ENCODE results near the gene CHCHD10.
"Not testable (repeated sequence)": the region's sequence is repeated elsewhere in the genome, so short reads cannot be mapped to it uniquely, and the experiment has no call there.

CHCHD10 gene

GRCh38 chr22:23743303-23743705 is 24.5 kb downstream of the CHCHD10 start:
- TF ChIP-seq CTCF (IDR thresholded peaks at IDR 0.05; ENCODE audit: control insufficient read depth, insufficient read depth, low read depth, low read length, missing control alignments) = no peak
- DNase-seq (ENCODE audit: low read depth) = no peak
- no peak overlapping the region for H3K4me3 ChIP-seq (ENCODE audit: control insufficient read depth, low read depth, low read length)

- no peak for TF ChIP-seq CTCF (IDR thresholded peaks at IDR 0.05; ENCODE audit: control insufficient read depth, insufficient read depth, low read depth, low read length, missing control alignments)
- DNase-seq (ENCODE audit: low read depth) = no peak
- no peak overlapping the region for H3K4me3 ChIP-seq (ENCODE audit: control insufficient read depth, low read depth, low read length)
These were observed 25.1 kb downstream of the CHCHD10 start for GRCh38 chr22:23742505-23743264.

GRCh38 chr22:23737696-23738095 is 30.1 kb downstream of the CHCHD10 start:
- no peak for DNase-seq (ENCODE audit: low read depth)
- H3K4me3 ChIP-seq (ENCODE audit: control insufficient read depth, low read depth, low read length) = no peak overlapping the region
- no peak for TF ChIP-seq CTCF (IDR thresholded peaks at IDR 0.05; ENCODE audit: control insufficient read depth, insufficient read depth, low read depth, low read length, missing control alignments)

- DNase-seq (ENCODE audit: low read depth); H3K4me3 ChIP-seq (ENCODE audit: control insufficient read depth, low read depth, low read length): not testable (repeated sequence)
These were observed 39.7 kb downstream of the CHCHD10 start for GRCh38 chr22:23728108-23728507.

GRCh38 chr22:23722724-23723123 is 45.0 kb downstream of the CHCHD10 start:
- no peak overlapping the region for H3K4me3 ChIP-seq (ENCODE audit: control insufficient read depth, low read depth, low read length)
- no peak for TF ChIP-seq CTCF (IDR thresholded peaks at IDR 0.05; ENCODE audit: control insufficient read depth, insufficient read depth, low read depth, low read length, missing control alignments)
- no peak for DNase-seq (ENCODE audit: low read depth)

GRCh38 chr22:23722160-23722559 is 45.6 kb downstream of the CHCHD10 start:
- DNase-seq (ENCODE audit: low read depth) = no peak
- H3K4me3 ChIP-seq (ENCODE audit: control insufficient read depth, low read depth, low read length) = no peak overlapping the region
- no peak for TF ChIP-seq CTCF (IDR thresholded peaks at IDR 0.05; ENCODE audit: control insufficient read depth, insufficient read depth, low read depth, low read length, missing control alignments)

GRCh38 chr22:23720855-23721254 is 46.9 kb downstream of the CHCHD10 start:
- no peak for TF ChIP-seq CTCF (IDR thresholded peaks at IDR 0.05; ENCODE audit: control insufficient read depth, insufficient read depth, low read depth, low read length, missing control alignments)
- no peak overlapping the region for H3K4me3 ChIP-seq (ENCODE audit: control insufficient read depth, low read depth, low read length)
- no peak for DNase-seq (ENCODE audit: low read depth)
